Suprapubic skin (tissue), 4 donors: ENCODE data around the gene UBTD1.

Experiments
- CTCF ChIP-seq, 2 donors: fragments of 200-600 bp in 1 of 2; fragments of 450-650 bp in 1 of 2; sonication (generic) in 1 of 2; IDR thresholded peaks; one replicate each; pipeline ENCODE4 v1.5.1; 2016 to 2019; ENCODE audit warnings: antibody characterized with exemption in 2 of 2, mild to moderate bottlenecking in 1 of 2, moderate library complexity in 1 of 2
- EP300 ChIP-seq: sonication (generic); formaldehyde crosslinking; IDR thresholded peaks from one replicate; pipeline ENCODE4 v1.6.1; 2017; ENCODE audit warnings: antibody characterized with exemption
- POLR2A ChIP-seq, 2 donors: fragments of 450-650 bp; IDR thresholded peaks; one replicate each; pipeline ENCODE4 v1.6.1; 2017; ENCODE audit warnings: antibody characterized with exemption in 2 of 2, mild to moderate bottlenecking in 2 of 2, moderate library complexity in 2 of 2
- POLR2AphosphoS5 ChIP-seq, 3 donors: sonication (generic); formaldehyde crosslinking; IDR thresholded peaks; one replicate each; pipeline ENCODE4 v1.6.1; 2017; ENCODE audit warnings: antibody characterized with exemption in 3 of 3

- TF ChIP-seq CTCF (IDR thresholded peaks at IDR 0.05) (no peak), POLR2A (IDR thresholded peaks at IDR 0.05) (no peak), POLR2AphosphoS5 (IDR thresholded peaks at IDR 0.05) (no peak), EP300 (no peak)
Measured at GRCh38 chr10:97551271-97551670, 52.5 kb downstream of the UBTD1 start.
